ENCODE results near the gene MNX1.

DNA sequence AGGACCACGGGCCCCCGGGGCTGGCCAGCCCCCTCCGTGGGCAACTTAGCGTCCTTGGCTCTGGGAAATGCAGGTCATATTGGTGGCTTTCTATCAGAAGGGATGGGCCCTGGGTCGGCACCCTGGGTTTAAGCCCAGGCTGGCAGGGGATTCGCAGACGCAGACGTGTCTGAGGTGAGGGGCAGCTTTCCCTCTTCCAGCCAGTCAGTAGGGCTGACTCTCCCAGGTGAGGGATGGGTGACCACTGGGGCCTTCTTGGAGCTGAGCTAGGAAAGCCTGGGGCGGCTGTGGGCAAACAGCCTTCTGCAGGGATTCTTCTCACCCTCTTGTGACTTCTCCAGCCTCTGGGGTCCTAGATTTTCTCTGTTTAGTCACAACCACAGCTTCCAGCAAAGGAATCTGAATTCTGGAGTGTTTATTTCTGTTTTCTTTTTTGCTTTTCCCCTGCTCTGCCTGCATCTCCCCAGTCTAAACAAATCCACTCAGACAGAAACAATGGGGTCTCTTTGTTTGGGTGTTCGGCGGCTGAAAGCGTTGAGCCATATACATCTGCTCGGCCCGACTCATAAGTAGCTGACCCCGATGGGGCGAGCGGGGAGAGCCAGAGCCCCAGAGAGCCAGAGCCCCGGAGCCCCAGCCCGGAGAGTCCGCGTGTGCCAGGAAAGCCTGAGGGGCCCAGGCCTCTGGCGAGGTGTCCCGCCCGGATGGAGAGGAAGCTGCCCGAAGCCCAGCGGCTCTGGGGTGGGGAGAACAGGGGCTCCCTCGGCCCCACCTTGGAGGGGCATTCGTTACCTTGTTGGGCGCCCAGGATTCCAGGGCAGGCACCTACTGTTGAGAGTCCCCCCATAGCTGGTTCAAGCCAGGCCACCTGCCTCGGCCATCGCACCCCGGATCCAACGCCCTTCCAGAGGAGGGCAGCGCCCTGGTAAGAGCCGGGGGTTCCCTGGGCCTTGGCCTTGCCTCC is 2.0 kb downstream of the MNX1 start:
- no peak for TF ChIP-seq CTCF (conservative IDR thresholded peaks at IDR 0.05)
- TF ChIP-seq ZFX (IDR thresholded peaks at IDR 0.05) = no peak
